HG03354 (cell line): ENCODE measurements around the gene PPP1R3G.
"Not testable (repeated sequence)": the region's sequence is repeated elsewhere in the genome, so short reads cannot be mapped to it uniquely, and the experiment has no call there.

Experiments
- ATAC-seq: cut with Tn5 transposase; IDR thresholded peaks from one replicate; pipeline ENCODE4 v1.9.1; 2021; ENCODE audit warnings: mild to moderate bottlenecking; ENCODE audit not compliant: unreplicated experiment, poor library complexity, severe bottlenecking

Gene PPP1R3G

GRCh38 chr6:5084781-5085647, at the start of gene PPP1R3G:
Gene PPP1R3G (plus strand): TSS chr6:5085341. CDS start chr6:5085486, 145 bp downstream.
- peak; percentile 59 for ATAC-seq

GRCh38 chr6:5036269-5036668, 48.9 kb upstream of the PPP1R3G start:
- ATAC-seq: peak; percentile 53

- ATAC-seq: no peak
These were observed 43.2 kb upstream of the PPP1R3G start for GRCh38 chr6:5041955-5042354.

- ATAC-seq: no peak
These were observed 42.7 kb upstream of the PPP1R3G start for GRCh38 chr6:5042436-5042835.

- ATAC-seq: no peak
These were observed 40.3 kb upstream of the PPP1R3G start for GRCh38 chr6:5044866-5045265.

GRCh38 chr6:5045416-5045815, 39.7 kb upstream of the PPP1R3G start:
- no peak for ATAC-seq

GRCh38 chr6:5046430-5046829, 38.7 kb upstream of the PPP1R3G start:
- ATAC-seq: no peak

GRCh38 chr6:5050009-5050408, 35.1 kb upstream of the PPP1R3G start:
- no peak for ATAC-seq

GRCh38 chr6:5051394-5051793, 33.7 kb upstream of the PPP1R3G start:
- ATAC-seq: no peak

GRCh38 chr6:5053038-5053437, 32.1 kb upstream of the PPP1R3G start:
- ATAC-seq: no peak

GRCh38 chr6:5053864-5054244, 31.3 kb upstream of the PPP1R3G start:
- no peak for ATAC-seq

- no peak for ATAC-seq
These were observed 30.8 kb upstream of the PPP1R3G start for GRCh38 chr6:5054245-5054873.

GRCh38 chr6:5055118-5055517, 30.0 kb upstream of the PPP1R3G start:
- ATAC-seq: no peak

GRCh38 chr6:5058254-5058653, 26.9 kb upstream of the PPP1R3G start:
- no peak for ATAC-seq

- ATAC-seq: no peak
These were observed 25.9 kb upstream of the PPP1R3G start for GRCh38 chr6:5059036-5059896.

- ATAC-seq: not testable (repeated sequence)
These were observed 24.7 kb upstream of the PPP1R3G start for GRCh38 chr6:5060439-5060838.

- no peak for ATAC-seq
These were observed 24.0 kb upstream of the PPP1R3G start for GRCh38 chr6:5061152-5061551.

GRCh38 chr6:5063617-5064016, 21.5 kb upstream of the PPP1R3G start:
- no peak for ATAC-seq

GRCh38 chr6:5066456-5067093, 18.6 kb upstream of the PPP1R3G start:
- ATAC-seq: no peak

GRCh38 chr6:5067305-5067704, 17.8 kb upstream of the PPP1R3G start:
- ATAC-seq: no peak
